Measurements from ENCODE around the gene MKRN2OS.
A peak's percentile ranks its signal among the peaks of the same experiment; 100 is the strongest.

Gene MKRN2OS, protein sequence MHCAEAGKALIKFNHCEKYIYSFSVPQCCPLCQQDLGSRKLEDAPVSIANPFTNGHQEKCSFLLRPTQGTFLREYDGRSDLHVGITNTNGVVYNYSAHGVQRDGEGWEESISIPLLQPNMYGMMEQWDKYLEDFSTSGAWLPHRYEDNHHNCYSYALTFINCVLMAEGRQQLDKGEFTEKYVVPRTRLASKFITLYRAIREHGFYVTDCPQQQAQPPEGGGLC

DNA sequence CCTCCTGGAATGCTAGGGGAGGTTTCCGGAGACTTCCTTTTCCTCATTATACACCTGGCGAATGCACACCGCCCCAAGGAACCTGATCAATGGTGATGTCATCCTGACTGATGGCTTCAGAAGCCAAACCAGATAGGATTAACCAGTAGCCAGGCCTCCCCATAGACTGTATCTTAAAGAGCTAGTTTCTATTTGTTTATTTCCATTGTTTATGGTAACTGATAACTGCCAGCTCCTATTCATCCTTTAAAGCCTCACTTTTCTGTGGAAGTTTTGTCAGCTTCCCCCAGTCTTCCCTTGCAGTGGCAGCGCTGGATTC, at the start of gene MKRN2OS:
TSS of gene MKRN2OS (minus strand) at position 27 of the 319 bp plus-strand sequence. CDS start 35 bp downstream, outside the sequence.
- DNase-seq (ENCODE audit: low read depth in 2 of 2) = no peak

DNA sequence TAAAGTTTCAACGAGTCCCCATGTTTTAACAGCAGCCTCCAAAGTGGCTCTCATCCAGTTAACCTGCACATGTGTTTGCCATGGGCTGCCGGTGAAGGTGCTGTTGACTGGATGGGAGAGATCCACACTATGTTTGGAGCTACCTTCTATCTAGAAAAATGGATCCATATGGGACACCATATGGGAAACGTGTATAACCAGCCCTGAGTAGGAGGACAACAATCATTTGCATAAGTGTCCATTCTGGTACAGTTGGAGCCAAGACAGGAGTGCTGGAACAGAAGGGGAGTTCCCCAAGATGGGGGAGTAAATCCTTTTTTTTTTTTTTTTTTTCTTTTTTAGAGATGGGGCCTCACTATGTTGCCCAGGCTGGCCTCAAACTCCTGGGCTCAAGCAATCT, 48.2 kb upstream of the MKRN2OS start:
- DNase-seq (ENCODE audit: low read depth in 2 of 2) = no peak

DNA sequence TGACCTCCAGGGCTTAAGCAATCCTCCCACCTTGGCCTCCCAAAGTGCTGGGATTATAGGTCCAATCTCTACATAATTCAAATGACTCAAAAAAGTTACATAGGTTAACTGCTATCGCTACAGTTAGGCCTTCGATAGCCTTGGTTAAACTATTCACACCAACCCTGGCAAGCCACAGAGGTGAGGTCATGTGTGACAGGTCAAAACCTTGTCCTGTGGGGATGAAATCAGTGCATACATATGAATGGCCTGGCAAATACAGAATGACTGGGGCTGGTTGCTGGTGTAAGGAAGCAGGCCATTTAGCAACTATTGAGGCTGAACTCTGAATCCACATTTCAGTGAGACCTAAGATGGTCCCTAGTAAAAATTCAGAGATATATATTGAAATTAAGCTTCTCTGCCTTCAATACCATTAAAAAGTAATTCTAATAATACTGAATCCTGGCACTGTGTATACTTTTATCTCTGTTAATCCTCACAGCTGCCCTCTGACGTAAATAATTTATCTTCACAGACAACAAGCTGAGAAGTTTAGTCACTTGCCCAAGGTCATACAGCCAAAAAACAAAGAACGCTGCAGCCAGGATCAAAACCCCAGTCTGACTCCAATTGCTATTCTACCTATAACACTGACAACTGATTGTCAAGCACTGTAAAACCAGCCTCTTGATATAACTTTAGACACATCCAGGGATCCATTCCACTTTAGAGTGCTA, 46.9 kb upstream of the MKRN2OS start:
- no peak for DNase-seq (ENCODE audit: low read depth in 2 of 2)

DNA sequence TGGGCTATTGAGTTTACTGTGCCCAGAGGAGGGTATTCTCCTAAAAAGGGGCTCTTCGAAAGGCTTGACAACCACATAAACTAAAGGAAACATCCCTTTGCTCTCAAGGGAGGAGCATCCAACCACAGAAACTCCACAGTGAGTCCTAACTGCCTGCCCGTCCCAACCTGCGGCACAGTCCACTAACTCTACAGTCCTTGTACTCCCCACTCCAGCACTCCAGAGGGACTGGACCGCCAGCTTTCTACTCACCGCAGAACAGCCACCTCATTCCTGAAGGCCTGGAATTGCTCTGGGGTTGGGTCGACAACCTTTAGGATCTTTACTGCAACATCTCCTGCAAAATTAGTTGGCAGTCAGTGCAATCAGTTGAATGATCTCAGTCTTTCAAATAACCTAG, 46.2 kb upstream of the MKRN2OS start:
- DNase-seq (ENCODE audit: low read depth in 2 of 2) = no peak

DNA sequence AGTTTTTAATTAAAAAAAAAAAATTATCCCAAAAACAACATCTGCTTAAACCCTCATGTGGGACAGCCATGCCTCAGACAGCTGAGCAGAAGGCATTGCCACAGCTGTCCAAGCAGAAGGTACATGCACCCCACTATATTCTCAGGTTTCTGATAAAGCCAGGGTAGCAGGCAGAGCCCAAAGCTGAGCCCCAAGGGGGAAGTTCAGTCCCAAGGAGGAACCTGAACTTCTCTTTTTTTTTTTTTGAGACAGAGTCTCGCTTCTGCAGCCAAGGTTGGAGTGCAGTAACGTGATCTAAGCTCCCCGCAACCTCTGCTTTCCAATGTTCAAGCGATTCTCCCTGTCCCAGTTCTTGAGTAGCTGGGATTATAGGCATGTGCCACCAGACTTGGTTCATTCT, 44.8 kb upstream of the MKRN2OS start:
- DNase-seq (ENCODE audit: low read depth in 2 of 2) = no peak

DNA sequence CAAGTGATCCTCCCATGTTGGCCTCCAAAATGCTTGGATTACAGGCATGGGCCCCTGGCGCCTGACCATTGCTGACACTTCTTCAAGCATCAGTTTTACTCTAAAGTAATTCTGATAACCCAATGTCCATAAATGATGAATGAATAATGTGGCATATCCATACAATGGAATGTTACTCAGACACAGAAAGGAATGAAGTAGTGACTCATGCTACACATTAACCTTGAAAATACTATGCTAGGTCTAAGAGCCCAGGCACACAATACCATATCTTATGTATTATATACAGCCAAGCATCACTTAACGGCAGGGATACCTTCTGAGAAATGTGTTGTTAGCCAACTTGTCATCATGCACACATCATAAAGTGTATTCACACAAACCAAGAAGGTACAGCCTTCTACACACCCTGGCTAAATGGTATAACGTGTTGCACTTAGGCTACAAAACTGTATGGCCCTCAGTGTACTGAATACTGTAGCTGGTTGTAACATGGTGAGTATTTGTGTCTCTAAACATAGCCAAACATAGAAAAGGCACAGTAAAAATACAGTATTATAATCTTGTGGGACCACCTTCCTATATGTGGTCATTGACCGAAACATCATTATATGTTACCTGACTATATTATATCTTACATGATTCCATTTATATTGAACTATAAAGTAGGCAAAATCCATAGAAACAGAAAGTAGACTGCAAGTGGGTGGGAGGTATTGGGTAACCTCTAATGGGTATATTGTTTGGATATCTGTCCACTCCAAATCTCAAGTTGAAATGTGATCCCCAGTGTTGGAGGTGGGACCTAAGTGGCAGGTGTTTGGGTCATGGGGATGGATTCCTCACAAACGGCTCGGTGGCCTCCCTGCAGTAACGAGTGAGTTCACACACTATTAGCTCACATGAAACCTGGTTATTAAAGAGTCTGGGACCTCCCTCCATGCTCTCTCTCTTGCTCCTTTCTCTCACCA, 43.0 kb upstream of the MKRN2OS start:
- peak; percentile 13 to 15 for DNase-seq (ENCODE audit: low read depth in 2 of 2)

DNA sequence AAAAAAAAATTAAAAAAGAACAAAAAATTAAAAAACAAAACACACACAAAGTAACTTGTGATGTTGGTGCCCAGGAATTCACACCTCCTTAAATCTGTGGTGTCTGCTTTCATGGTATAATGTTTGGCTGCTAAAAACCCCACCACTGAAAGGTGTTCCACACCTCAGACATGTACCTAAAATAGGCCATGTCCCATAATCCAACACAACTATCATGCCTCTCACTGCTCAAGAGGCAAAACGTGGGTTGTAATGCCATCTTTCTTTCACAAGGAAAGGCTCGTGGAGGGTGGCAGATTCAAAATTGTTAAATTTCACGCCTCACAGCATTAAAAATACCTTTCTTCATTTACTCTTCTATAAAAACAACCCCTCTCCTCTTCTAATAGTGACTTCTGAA, 41.1 kb upstream of the MKRN2OS start:
- DNase-seq (ENCODE audit: low read depth in 2 of 2) = no peak

DNA sequence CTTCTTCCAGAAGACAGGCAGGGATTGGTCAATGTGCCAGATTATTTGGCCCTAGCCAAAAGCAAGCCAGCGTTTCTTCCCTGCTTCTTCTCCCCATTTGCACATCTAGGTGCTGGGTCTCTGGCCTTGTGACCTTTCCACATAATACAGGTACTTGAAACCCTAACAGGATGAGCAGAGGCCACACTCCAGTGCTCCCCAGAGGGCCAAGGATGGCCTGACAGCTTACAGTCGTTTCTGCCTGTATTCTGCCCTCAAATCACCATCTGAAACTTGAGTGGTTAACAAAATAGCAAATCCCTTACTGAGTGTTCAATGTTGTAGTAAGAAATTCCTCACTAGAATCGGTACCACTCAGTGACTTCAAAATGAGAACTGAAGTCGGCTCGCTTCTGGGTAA, 40.7 kb upstream of the MKRN2OS start:
- DNase-seq (ENCODE audit: low read depth in 2 of 2) = no peak

DNA sequence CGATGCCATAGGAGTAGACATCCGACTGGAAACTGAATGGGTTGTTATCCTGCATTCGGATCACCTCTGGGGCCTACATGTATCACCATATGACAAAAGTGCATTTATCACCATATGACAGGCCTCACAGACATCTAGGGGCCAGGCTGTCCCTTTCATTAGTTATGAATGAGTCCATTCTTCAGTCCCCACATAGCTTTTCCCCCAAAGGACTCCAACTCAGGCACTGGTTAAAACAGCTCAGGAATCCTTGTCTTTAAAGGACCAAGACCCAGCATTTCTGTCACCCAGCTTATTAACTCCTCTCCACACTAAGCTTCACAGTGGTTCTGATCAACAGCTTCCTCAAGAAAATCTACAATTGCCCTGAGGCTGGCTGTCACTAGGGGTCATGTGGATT, 39.9 kb upstream of the MKRN2OS start:
- DNase-seq (ENCODE audit: low read depth in 2 of 2) = no peak

DNA sequence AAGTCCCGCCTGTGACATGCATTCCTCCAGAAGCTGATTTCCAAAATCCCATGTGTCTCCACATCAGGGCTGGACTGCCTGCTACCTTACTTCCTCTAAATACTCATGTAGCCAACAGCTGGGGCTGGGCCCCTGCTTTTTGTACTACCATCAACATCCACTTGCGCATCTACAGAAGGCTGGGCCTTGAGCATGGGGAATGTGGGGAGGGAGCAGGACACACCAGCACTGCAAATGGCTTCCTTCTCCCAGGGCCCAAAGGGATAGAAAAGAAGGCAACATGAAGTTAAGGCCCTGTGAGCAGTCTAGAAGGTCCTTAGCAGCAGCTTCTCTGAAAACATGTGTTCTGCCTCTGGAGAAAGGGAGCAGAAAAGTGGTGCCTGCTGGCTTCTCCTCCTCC, 38.8 kb upstream of the MKRN2OS start:
- no peak for DNase-seq (ENCODE audit: low read depth in 2 of 2)

DNA sequence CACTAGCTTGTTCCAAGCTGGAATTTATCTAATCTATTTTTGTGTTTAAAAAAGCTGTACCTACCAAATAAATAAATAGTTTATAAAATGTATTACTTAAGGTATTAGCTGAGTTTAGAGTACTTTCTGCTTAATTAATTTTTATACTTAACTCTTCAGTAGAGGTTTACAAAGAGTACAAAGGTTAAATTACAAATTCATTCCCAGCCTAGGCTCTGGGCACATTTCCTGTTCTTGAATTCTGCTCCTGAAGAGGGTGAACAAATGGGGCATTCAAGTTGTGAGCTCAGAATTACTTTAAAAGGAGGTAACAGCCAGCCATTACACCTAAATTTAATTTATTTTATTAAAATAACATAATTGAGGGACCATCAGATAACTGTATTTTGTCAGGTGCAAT, 38.0 kb upstream of the MKRN2OS start:
- DNase-seq (ENCODE audit: low read depth in 2 of 2) = no peak

DNA sequence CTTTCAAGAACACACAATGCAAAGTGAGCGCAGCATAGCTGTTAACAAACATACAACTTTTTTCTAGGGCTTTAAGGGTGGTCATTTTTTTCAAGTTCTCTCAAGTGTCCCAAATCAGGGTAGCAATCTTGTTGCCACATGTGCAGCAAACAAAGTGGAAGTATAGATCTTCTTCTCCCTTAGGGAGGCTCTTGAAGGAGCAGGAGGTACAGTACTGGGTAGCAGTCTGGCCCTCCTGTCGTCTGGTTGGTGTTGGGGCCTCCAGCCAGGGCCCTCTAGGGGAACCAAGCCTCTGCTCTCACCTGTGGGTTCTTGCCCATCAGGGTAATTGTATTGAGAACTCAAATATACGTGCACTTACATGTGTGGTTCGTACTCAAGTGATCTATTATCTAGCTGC, 37.4 kb upstream of the MKRN2OS start:
- no peak for DNase-seq (ENCODE audit: low read depth in 2 of 2)

DNA sequence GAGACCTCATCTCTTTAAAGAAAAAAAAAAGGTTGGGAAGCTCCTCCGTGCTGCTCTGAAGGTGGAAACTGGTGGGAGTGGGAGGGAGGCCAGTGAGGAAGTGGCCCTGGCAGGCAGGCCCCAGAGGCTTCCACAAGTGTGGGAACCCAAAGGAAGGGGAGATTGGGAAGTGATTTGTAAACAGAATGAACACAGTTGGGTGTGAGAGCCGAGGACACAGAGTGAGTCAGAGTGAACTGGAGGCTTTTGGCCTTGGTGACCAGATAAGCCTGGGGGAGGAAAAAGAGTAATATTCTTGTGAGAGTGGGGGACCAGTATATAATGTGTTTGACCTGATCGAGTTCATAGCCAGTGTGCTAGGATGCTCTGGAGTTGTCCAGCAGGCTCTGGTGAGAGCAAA, 34.6 kb upstream of the MKRN2OS start:
- no peak for DNase-seq (ENCODE audit: low read depth in 2 of 2)

DNA sequence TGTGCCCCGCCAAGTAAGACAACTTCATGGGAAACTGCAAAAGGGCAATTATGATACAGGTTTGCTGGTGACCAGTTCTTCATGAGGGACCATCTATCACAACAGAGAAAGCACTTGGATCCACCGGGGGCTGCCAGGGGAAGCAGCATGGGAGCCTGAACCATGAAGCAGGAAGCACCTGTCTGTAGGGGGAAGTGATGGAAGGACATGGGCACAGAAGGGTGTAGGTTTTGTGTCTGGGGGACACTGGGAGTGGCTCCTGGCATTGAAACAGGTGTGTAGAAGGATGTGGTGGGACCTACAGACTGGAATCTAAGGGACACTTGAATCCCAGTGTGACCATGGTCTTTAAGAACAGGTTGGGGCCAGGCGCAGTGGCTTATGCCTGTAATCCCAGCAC, 34.2 kb upstream of the MKRN2OS start:
- no peak for DNase-seq (ENCODE audit: low read depth in 2 of 2)

DNA sequence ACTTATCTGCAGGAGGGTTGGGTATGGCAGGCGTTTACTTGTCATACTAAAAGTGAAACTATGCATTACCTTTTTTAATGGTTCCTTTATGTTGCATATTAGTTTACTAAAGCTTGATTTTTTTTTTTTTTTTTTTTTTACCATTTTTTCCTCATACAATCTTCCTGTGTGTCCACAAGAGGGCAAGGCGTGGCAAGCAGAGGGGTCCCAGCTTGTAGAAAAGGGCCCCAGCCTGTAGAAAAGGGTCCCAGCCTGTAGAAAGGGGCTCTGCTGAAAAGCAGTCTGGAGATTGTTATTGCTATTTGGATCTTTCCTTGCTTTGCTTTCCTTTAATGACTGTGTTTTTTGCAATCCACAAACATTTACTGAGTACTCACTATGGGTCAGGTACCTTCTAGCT, 33.4 kb upstream of the MKRN2OS start:
- no peak for DNase-seq (ENCODE audit: low read depth in 2 of 2)

DNA sequence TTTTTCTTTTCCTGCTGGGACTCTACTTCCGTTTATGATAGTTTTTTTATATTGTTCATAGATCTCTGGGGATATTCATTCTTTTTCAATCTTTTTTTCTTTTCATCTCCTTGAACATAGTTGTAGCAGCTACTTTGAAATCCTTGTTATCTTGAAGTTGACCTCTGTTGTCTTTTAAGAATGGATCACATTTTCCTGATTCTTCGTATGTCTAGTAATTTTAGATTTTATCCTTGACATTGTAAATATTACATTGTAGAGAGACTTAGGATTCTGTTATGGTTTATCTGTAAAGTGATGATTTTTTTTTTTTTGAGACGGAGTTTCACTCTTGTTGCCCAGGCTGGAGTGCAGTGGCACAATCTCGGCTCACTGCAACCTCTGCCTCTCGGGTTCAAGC, 32.1 kb upstream of the MKRN2OS start:
- DNase-seq (ENCODE audit: low read depth in 2 of 2) = no peak

DNA sequence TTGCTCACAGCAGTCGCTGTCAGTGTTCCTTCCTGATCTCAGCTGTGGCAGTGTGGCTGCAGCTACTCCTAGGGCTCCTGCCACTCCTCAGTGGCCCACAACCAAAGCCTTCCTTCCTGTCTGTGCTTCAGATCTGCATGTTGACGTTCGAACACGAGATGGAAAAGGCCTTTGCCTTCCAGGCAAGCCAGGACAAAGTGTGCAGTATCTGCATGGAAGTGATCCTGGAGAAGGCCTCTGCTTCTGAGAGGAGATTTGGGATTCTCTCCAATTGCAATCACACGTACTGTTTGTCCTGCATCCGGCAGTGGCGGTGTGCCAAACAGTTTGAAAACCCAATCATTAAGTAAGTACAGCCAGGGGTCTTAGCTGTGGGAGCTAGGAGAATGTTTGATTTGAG, 29.4 kb upstream of the MKRN2OS start:
- no peak for DNase-seq (ENCODE audit: low read depth in 2 of 2)

DNA sequence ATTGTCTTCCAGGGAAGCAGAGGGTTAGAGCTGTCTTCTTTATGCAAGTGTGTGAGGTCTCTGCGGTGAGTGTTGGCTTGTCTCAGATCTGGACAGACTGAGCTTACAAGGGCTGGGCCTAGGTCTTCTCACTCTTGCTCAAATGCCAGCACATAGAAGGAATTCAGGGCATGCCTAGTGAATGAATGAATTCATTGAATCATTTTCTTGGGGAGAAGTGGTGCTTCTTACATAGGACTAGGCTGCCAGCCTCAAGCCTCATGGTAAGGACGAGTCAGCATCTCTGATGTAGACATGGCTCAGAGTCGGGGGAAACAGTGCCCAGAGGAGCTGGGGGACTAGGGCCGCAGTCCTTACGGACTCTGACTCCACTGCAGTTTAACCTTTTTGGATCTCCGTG, 28.8 kb upstream of the MKRN2OS start:
- no peak for DNase-seq (ENCODE audit: low read depth in 2 of 2)

DNA sequence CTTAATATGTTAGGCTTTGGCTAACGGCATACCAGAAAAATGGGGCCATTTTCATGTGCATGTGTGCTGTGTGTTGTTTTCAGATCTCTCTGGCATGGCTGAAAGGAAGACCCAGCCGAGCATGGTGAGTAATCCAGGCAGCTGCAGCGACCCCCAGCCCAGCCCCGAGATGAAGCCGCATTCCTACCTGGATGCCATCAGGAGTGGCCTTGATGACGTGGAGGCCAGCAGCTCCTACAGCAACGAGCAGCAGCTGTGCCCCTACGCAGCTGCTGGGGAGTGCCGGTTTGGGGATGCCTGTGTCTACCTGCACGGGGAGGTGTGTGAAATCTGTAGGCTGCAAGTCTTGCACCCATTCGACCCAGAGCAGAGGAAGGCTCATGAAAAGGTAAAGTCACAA, 26.7 kb upstream of the MKRN2OS start:
- DNase-seq (ENCODE audit: low read depth in 2 of 2) = no peak

DNA sequence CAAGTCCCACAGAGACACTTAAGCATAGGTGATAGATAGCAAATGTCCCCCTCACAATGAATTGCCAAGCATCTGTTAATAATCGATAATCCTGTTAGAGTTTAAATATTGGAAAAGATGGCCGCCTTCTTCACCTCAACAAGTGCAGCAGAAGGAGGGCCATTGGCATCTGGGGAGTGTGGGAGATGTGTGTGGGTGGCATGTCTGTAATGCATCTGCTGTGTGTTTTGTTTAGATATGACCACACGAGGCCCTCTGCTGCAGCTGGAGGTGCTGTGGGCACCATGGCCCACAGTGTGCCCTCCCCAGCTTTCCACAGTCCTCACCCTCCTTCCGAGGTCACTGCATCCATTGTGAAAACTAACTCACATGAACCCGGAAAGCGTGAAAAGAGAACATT, 24.5 kb upstream of the MKRN2OS start:
- DNase-seq (ENCODE audit: low read depth in 2 of 2) = no peak

DNA sequence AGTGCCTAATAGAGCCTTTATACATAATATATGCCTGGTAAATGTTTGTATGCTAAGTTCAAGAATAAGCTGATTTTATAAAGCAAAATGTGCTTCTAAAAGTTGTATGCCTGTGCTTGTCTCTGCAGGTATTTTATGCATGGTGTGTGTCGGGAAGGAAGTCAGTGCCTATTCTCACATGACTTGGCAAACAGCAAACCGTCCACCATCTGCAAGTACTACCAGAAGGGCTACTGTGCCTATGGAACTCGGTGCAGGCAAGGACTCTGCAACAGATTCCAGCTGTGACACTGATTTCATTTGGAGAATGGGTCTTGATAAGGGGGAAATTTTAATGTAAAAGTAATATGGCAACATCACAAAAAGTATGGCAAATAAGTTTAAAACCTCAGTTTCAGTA, 23.4 kb upstream of the MKRN2OS start:
- DNase-seq (ENCODE audit: low read depth in 2 of 2) = no peak

DNA sequence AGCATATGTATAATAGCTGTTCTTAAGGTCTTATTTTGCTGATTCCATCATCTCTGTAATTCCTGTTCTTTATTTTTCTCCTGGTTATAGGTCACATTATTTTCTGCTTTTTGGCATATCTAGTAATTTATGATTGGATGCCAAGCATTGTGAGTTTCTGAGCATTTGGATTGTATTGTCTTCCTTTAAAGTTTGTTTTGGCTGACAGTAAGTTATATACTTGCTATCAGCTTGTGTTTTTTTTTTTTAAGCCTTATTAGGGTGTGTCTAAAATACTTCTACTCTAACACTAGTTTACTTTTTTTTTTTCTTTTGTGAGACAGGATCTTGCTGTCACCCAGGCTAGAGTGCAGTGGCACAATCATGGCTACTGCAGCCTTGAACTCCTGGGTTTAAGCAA, 21.7 kb upstream of the MKRN2OS start:
- DNase-seq (ENCODE audit: low read depth in 2 of 2) = no peak

DNA sequence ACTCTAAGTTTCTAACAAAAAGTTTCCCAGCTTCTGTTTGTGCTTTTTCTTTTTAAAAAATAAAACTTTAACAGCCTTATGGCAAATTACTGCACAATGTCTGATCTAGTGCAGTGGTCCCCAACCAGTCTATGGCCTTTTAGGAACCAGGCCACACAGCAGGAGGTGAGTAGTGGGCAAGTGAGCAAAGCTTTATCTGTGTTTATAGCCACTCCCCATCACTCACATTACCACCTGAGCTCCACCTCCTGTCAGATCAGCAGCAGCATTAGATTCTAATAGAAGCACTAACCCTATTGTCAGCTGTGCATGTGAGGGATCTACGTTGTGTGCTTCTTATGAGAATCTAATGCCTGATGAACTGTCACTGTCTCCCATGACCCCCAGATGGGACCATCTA, 17.2 kb upstream of the MKRN2OS start:
- DNase-seq (ENCODE audit: low read depth in 2 of 2) = no peak

All from fibroblast of skin of left biceps (primary cell).